Mononuclear cell (primary cell): ENCODE measurements around the gene PBLD. TPM values are rescaled to one million over a fixed set of nuclear protein-coding genes. Genes with fewer than 3 reads are reported as not detected.
"Not testable (repeated sequence)": the region's sequence is repeated elsewhere in the genome, so short reads cannot be mapped to it uniquely, and the experiment has no call there.

Experiments used
- H3K27me3 ChIP-seq: 2 replicates; pipeline ENCODE4 v1.6.0; 2011; ENCODE audit warnings: low read length, control low read depth; ENCODE audit not compliant: insufficient read depth
- H3K4me1 ChIP-seq: 2 replicates; pipeline ENCODE4 v1.5.1; 2011; ENCODE audit warnings: mild to moderate bottlenecking, low read length, control low read depth; ENCODE audit not compliant: insufficient read depth
- H3K4me3 ChIP-seq: 2 replicates; pipeline ENCODE4 v1.5.1; 2011; ENCODE audit warnings: mild to moderate bottlenecking, low read length, moderate library complexity
- H3K9me3 ChIP-seq: 2 replicates; pipeline ENCODE4 v1.5.1; 2011; ENCODE audit warnings: low read depth, mild to moderate bottlenecking, control low read depth, low read length
- total RNA-seq: library from RNA; depleted of rRNA; stranded (reverse); fragments of >200 nt; gene quantifications from one replicate; pipeline ENCODE4 v1.2.3, GENCODE V29; 2012

The PBLD gene
- total RNA-seq, 1 donor = 2.7 TPM

DNA sequence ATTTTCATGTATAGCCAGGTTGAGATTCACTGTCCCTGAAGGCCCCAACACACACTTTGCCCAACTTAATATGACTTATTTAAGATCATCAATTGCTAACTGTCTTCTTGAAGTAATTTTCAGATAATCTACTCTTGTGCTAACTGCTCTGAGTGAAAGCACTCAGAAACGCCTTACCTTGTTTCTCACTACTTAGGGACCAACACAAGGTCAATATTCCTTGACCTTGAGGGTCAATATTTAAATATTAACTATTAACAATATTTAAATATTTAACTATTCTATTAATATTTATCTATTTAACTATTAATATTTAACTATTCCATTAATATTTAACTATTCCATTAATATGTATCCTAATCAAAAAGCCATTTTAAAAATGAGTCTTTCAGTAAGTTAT is 26.9 kb downstream of the PBLD start:
- Histone ChIP-seq H3K4me1 (peaks cover 13% of the 10 kb centered on the region), H3K4me3 (no peak overlapping the region), H3K9me3 (no peaks in the 10 kb centered on the region), H3K27me3 (no peaks in the 10 kb centered on the region)

GRCh38 chr10:68303849-68304412 is 28.8 kb downstream of the PBLD start:
- Histone ChIP-seq H3K4me3 (no peak overlapping the region), H3K27me3 (no peaks in the 10 kb centered on the region), H3K4me1 (peaks cover 25% of the 10 kb centered on the region), H3K9me3 (no peaks in the 10 kb centered on the region)

GRCh38 chr10:68302871-68303270 is 29.9 kb downstream of the PBLD start:
- H3K9me3 ChIP-seq = no peaks in the 10 kb centered on the region

DNA sequence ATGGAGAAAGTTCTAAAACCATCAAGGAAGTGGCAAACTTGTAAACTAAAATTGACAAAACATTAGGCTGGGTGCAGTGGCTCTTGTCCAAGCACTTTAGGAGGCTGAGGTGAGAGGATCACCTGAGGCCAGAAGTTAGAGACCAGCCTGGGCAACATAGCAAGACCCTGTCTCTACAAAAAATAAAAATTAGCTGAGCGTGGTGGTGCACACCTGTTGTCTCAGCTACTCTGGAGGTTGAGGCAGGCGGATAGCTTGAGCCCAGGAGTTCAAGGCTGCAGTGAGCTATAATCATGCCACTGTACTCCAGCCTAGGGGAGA is 30.3 kb downstream of the PBLD start:
- Histone ChIP-seq H3K9me3 (no peaks in the 10 kb centered on the region), H3K27me3 (no peaks in the 10 kb centered on the region), H3K4me3 (no peak overlapping the region)

More at GRCh38 chr10:68302871-68303270, 29.9 kb downstream of the PBLD start:
- H3K27me3 ChIP-seq = no peaks in the 10 kb centered on the region
- no peak overlapping the region for H3K4me3 ChIP-seq
- H3K4me1 ChIP-seq = peaks cover 25% of the 10 kb centered on the region

DNA sequence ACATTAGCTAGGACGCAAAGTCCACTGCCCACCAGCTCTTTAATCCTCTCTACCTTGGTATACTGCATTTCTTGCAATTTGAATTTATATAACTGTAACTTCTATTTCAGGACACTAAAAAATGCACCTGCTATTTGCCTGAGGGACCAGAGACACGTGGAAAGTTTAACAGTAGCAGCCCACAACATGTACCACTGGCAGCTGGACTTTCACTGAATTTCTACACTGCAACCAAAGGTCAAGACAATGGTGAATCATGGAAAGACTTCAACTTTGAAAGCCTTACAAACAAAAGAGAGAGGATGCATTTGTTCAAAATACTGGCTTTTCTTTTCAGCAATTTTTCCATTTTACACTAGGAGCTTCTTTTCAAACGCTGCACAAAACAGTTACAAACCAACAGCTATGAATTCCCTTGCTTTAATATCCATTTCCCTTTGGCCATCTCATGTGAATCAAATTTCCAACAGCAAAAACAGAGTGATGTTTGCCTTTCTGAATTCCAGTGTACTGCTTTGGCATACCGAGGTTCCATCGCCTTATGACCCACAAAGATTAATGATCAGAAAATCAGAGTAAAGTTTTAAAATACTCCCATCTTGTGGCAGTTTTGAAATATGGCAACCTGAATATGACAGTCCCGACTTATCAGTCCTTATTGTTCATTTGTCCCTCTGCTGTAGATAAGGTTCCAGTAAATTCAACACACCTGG is 30.8 kb downstream of the PBLD start:
- H3K9me3 ChIP-seq = no peaks in the 10 kb centered on the region
- no peak overlapping the region for H3K4me3 ChIP-seq
- no peaks in the 10 kb centered on the region for H3K27me3 ChIP-seq

More for the DNA sequence above, 30.3 kb downstream of the PBLD start:
- peaks cover 25% of the 10 kb centered on the region for H3K4me1 ChIP-seq

DNA sequence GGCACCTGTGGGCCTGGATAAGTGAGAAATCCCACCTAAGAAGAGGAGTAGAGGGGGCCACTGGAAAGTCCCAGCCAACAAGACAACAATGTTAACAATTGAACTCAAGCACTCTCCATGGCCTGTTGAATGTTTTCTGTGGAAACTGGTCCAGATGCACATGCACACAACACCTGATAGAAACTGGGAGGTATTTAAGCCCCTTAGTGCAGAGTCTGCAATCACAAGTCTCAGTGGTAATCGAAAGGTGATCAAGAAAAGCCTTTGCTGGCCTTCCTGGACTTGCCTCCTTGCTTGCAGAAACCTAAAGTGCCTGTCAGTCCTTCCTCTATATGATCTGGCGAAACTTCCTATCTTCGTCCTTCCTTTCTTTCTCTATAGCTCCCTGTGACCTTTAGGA is 31.4 kb downstream of the PBLD start:
- H3K4me1 ChIP-seq = peaks cover 25% of the 10 kb centered on the region
- H3K27me3 ChIP-seq = no peaks in the 10 kb centered on the region
- no peaks in the 10 kb centered on the region for H3K9me3 ChIP-seq
- no peak overlapping the region for H3K4me3 ChIP-seq

More for the DNA sequence above, 30.8 kb downstream of the PBLD start:
- peaks cover 25% of the 10 kb centered on the region for H3K4me1 ChIP-seq

GRCh38 chr10:68296843-68297663 is 35.7 kb downstream of the PBLD start:
- no peak overlapping the region for H3K4me3 ChIP-seq
- H3K9me3 ChIP-seq = no peaks in the 10 kb centered on the region
- no peaks in the 10 kb centered on the region for H3K27me3 ChIP-seq
- peaks cover 24% of the 10 kb centered on the region for H3K4me1 ChIP-seq

GRCh38 chr10:68290736-68291135 is 42.0 kb downstream of the PBLD start:
- Histone ChIP-seq H3K4me3 (no peak overlapping the region), H3K9me3 (no peaks in the 10 kb centered on the region), H3K27me3 (no peaks in the 10 kb centered on the region), H3K4me1 (no peaks in the 10 kb centered on the region)

GRCh38 chr10:68288717-68289116 is 44.0 kb downstream of the PBLD start:
- H3K4me1 ChIP-seq = no peaks in the 10 kb centered on the region
- H3K27me3 ChIP-seq = no peaks in the 10 kb centered on the region
- H3K9me3 ChIP-seq = no peaks in the 10 kb centered on the region
- no peak overlapping the region for H3K4me3 ChIP-seq

- Histone ChIP-seq H3K9me3 (no peaks in the 10 kb centered on the region), H3K4me1 (no peaks in the 10 kb centered on the region), H3K27me3 (no peaks in the 10 kb centered on the region), H3K4me3 (no peak overlapping the region)
Observed at GRCh38 chr10:68284062-68285001, 48.4 kb downstream of the PBLD start.

GRCh38 chr10:68280758-68281157 is 52.0 kb downstream of the PBLD start:
- Histone ChIP-seq H3K9me3 (no peaks in the 10 kb centered on the region), H3K4me3 (no peak overlapping the region), H3K27me3 (no peaks in the 10 kb centered on the region), H3K4me1 (no peaks in the 10 kb centered on the region)

- H3K4me3 ChIP-seq, H3K9me3 ChIP-seq, H3K27me3 ChIP-seq, H3K4me1 ChIP-seq: not testable (repeated sequence)
Observed at GRCh38 chr10:68278906-68279753, 53.6 kb downstream of the PBLD start.

DNA sequence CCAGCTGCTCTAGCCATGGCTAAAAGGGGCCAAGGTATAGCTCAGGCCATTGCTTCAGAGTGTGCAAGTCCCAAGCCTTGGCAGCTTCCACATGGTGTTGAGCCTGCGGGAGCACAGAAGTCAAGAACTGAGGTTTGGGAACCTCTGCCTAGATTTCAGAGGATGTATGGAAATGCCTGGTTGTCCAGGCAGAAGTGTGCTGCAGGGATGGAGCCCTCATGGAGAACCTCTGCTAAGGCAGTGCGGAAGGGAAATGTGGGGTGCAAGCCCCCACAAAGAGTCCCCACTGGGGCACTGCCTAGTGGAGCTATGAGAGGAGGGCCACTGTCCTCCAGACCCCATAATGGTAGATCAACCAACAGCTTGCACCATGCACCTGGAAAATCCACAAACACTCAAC is 54.9 kb downstream of the PBLD start:
- not testable (repeated sequence) for H3K4me3 ChIP-seq, H3K27me3 ChIP-seq, H3K4me1 ChIP-seq, H3K9me3 ChIP-seq

- H3K4me3 ChIP-seq = no peak overlapping the region
- H3K27me3 ChIP-seq = no peaks in the 10 kb centered on the region
- H3K4me1 ChIP-seq = no peaks in the 10 kb centered on the region
- no peaks in the 10 kb centered on the region for H3K9me3 ChIP-seq
Observed at GRCh38 chr10:68276224-68276623, 56.5 kb downstream of the PBLD start.
